Lower leg skin (tissue), 3 donors: ENCODE results near the gene GPRC5D.

Source experiments
- CTCF ChIP-seq, 3 donors: fragments of 450-650 bp; IDR thresholded peaks; one replicate each; pipeline ENCODE4 v1.5.1; 2016; ENCODE audit warnings: antibody characterized with exemption in 3 of 3, mild to moderate bottlenecking in 3 of 3, moderate library complexity in 2 of 3
- POLR2A ChIP-seq, 2 donors: fragments of 450-650 bp; IDR thresholded peaks; one replicate each; pipeline ENCODE4 v1.6.1; 2016 to 2017; ENCODE audit warnings: antibody characterized with exemption in 2 of 2, mild to moderate bottlenecking in 1 of 2, moderate library complexity in 1 of 2

DNA sequence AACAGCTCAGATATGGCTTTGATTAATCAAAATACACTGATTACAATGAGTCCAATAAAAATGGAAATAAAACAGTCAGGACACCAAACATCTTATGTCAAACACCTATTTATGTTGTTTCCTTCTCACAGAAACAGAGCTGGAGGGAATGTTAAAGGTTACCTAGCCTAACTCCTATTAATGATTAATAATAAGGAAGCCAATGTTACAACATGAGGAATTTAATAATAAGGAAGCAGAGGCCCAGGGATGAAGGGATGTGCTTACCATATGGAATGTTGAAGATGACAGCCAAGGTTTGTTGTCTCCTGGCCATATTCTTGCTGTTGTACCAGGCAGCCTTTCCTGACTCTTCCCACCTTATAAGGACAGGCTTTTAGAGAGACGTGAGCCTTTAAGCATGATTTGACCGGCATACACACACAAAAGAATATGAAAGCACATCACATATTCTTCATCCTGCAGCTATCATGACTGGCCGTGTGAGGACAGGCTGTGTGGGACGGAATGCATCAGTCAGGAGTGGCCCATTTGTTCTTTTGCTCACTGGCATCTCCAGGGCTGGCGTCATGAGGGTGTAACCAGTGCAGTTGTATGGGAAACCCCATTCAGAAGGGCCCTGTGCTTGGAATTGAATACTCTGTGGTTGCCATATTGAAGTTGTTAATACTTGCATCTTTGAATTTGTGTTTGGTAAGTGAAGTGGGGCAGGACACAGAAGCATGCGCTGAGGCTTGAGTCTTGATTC lies 3.1 kb upstream of the GPRC5D start:
- TF ChIP-seq CTCF (IDR thresholded peaks at IDR 0.05) (no peak), POLR2A (IDR thresholded peaks at IDR 0.05) (no peak)
